H1 (cell line): ENCODE results near the gene NHLH1. TPM values are rescaled to one million over a fixed set of nuclear protein-coding genes. Genes with fewer than 3 reads are reported as not detected.

ENCODE experiments used
- CTCF ChIA-PET: fragments of 300-600 bp; sonication (Branson Sonifier 250); formaldehyde crosslinking; loops from one replicate; lab custom pipeline; 2021; ENCODE audit not compliant: partially characterized antibody; lab: Charles Lee
- POLR2A ChIA-PET: fragments of 300-600 bp; sonication (Branson Sonifier 250); formaldehyde crosslinking; loops from one replicate; lab custom pipeline; 2021; ENCODE audit warnings: inconsistent platforms; ENCODE audit not compliant: partially characterized antibody; lab: Charles Lee
- DNase-seq, 2 experiments: peaks; one replicate each; pipeline versions ENCODE4 v3.0.0 to v3.0.0-alpha.2; 2010 to 2022; ENCODE audit warnings: low spot score in 2 of 2, low read depth in 1 of 2, mixed read lengths in 1 of 2
- FAIRE-seq: peaks from 2 replicates; lab custom pipeline; 2011; peaks lifted over from hg19 to GRCh38; lab: Jason Lieb, UNC
- H2AFZ ChIP-seq: 2 replicates; pipeline ENCODE4 v1.8.1; 2012; ENCODE audit warnings: low read length, inconsistent platforms
- H2AK5ac ChIP-seq: 2 replicates; pipeline ENCODE4 v1.6.1; 2013; ENCODE audit warnings: low read depth, low read length
- H2BK120ac ChIP-seq: replicated peaks from 2 replicates; pipeline ENCODE3; 2013; ENCODE audit warnings: low read depth, low read length, inconsistent platforms
- H2BK12ac ChIP-seq: 2 replicates; pipeline ENCODE4 v1.6.1; 2013; ENCODE audit warnings: low read depth, low read length
- H2BK15ac ChIP-seq: 2 replicates; pipeline ENCODE4 v1.6.1; 2013; ENCODE audit warnings: low read length
- H2BK20ac ChIP-seq: 2 replicates; pipeline ENCODE4 v1.6.1; 2013; ENCODE audit warnings: low read length
- H2BK5ac ChIP-seq: 2 replicates; pipeline ENCODE4 v1.6.1; 2013; ENCODE audit warnings: low read depth, low read length
- H3K14ac ChIP-seq: 2 replicates; pipeline ENCODE4 v1.6.1; 2013; ENCODE audit warnings: inconsistent platforms; ENCODE audit not compliant: insufficient read length
- H3K18ac ChIP-seq: 2 replicates; pipeline ENCODE4 v1.6.1; 2013; ENCODE audit warnings: low read length; ENCODE audit errors: extremely low read depth
- H3K23ac ChIP-seq: 2 replicates; pipeline ENCODE4 v1.6.1; 2013; ENCODE audit warnings: inconsistent platforms; ENCODE audit not compliant: insufficient read length
- H3K23me2 ChIP-seq: 2 replicates; pipeline ENCODE4 v1.6.1; 2013; ENCODE audit warnings: low read depth, low read length
- H3K27ac ChIP-seq: 2 replicates; pipeline ENCODE4 v1.6.1; 2011; ENCODE audit warnings: low read depth, low read length, inconsistent platforms
- H3K27me3 ChIP-seq, 4 experiments: replicated peaks in 1 of 4; 1 replicate in 1 of 4; 2 replicates in 3 of 4; pipeline versions ENCODE4 v1.6.1 to v1.8.1; 2011 to 2013; ENCODE audit warnings: low read length in 3 of 4, mild to moderate bottlenecking in 3 of 4, inconsistent platforms in 2 of 4, mixed read lengths in 2 of 4, moderate library complexity in 1 of 4; ENCODE audit not compliant: control insufficient read depth in 3 of 4, insufficient read depth in 3 of 4; ENCODE audit errors: extremely low read depth in 1 of 4
- H3K36me3 ChIP-seq, 4 experiments: 2 replicates each; pipeline versions ENCODE4 v1.6.1 to v1.8.1; 2011 to 2013; ENCODE audit warnings: mild to moderate bottlenecking in 4 of 4, low read length in 3 of 4, moderate library complexity in 2 of 4, control low read depth in 1 of 4, inconsistent platforms in 1 of 4; ENCODE audit not compliant: insufficient read depth in 4 of 4, control insufficient read depth in 2 of 4
- H3K4ac ChIP-seq: replicated peaks from 2 replicates; pipeline ENCODE3; 2013; ENCODE audit warnings: low read length, low read depth, mixed read lengths, inconsistent platforms; ENCODE audit not compliant: insufficient read length
- H3K4me1 ChIP-seq, 4 experiments: replicated peaks in 1 of 4; 1 replicate in 1 of 4; 2 replicates in 3 of 4; pipeline versions ENCODE4 v1.6.1 to v1.8.1; 2011 to 2013; ENCODE audit warnings: low read length in 3 of 4, inconsistent platforms in 2 of 4, mixed read lengths in 1 of 4; ENCODE audit not compliant: insufficient read depth in 4 of 4, control insufficient read depth in 3 of 4
- H3K4me2 ChIP-seq, 2 experiments: 2 replicates each; pipeline versions ENCODE4 v1.6.1 to v1.8.1; 2011 to 2013; ENCODE audit warnings: low read depth in 2 of 2, low read length in 2 of 2, control low read depth in 1 of 2, inconsistent platforms in 1 of 2, mild to moderate bottlenecking in 1 of 2; ENCODE audit not compliant: insufficient read depth in 1 of 2
- H3K4me3 ChIP-seq, 4 experiments: fragments of 200-600, 300-600 bp in 1 of 4; sonication (generic), shearing (Covaris generic), sonication (Bioruptor Twin) in 1 of 4; 2 replicates each; pipeline versions ENCODE4 v1.5.1 to v1.8.1; 2011 to 2016; ENCODE audit warnings: low read length in 4 of 4, low read depth in 3 of 4, control low read depth in 2 of 4, inconsistent platforms in 2 of 4, mild to moderate bottlenecking in 2 of 4, mixed read lengths in 1 of 4, moderate library complexity in 1 of 4; ENCODE audit not compliant: insufficient read depth in 2 of 4; ENCODE audit errors: extremely low read depth in 1 of 4
- H3K56ac ChIP-seq: replicated peaks from 2 replicates; pipeline ENCODE3; 2013; ENCODE audit warnings: low read depth, mild to moderate bottlenecking, mixed read lengths, low read length, inconsistent platforms; ENCODE audit not compliant: insufficient read length
- H3K79me1 ChIP-seq: 2 replicates; pipeline ENCODE4 v1.6.1; 2013; ENCODE audit warnings: low read depth, low read length, control low read depth
- H3K79me2 ChIP-seq, 2 experiments: 2 replicates each; pipeline versions ENCODE4 v1.6.1 to v1.8.1; 2012 to 2013; ENCODE audit warnings: low read length in 2 of 2, mild to moderate bottlenecking in 2 of 2, inconsistent platforms in 1 of 2; ENCODE audit not compliant: insufficient read depth in 2 of 2, control insufficient read depth in 1 of 2
- H3K9ac ChIP-seq, 4 experiments: replicated peaks in 1 of 4; 1 replicate in 1 of 4; 2 replicates in 3 of 4; pipeline versions ENCODE4 v1.6.1 to v1.8.1; 2011 to 2013; ENCODE audit warnings: low read depth in 3 of 4, low read length in 3 of 4, control low read depth in 2 of 4, mild to moderate bottlenecking in 2 of 4, moderate library complexity in 2 of 4, inconsistent platforms in 1 of 4; ENCODE audit errors: extremely low read depth in 1 of 4
- H3K9me3 ChIP-seq, 2 experiments: 2 replicates each; pipeline versions ENCODE4 v1.6.1 to v1.8.1; 2012 to 2013; ENCODE audit warnings: mild to moderate bottlenecking in 2 of 2, moderate library complexity in 2 of 2, control low read depth in 1 of 2, inconsistent platforms in 1 of 2, low read depth in 1 of 2, low read length in 1 of 2, mixed read lengths in 1 of 2; ENCODE audit not compliant: insufficient read depth in 2 of 2
- H4K20me1 ChIP-seq, 2 experiments: replicated peaks in 1 of 2; 2 replicates each; pipeline versions ENCODE3 to v1.8.1; 2011 to 2013; ENCODE audit warnings: inconsistent platforms in 2 of 2, low read length in 2 of 2, mild to moderate bottlenecking in 1 of 2; ENCODE audit not compliant: insufficient read depth in 2 of 2, control insufficient read depth in 1 of 2
- H4K5ac ChIP-seq: 2 replicates; pipeline ENCODE4 v1.6.1; 2013; ENCODE audit warnings: low read length, low read depth, mixed read lengths, inconsistent platforms; ENCODE audit not compliant: insufficient read length
- H4K8ac ChIP-seq: 2 replicates; pipeline ENCODE4 v1.8.0; 2013; ENCODE audit warnings: mild to moderate bottlenecking, moderate library complexity, low read length, inconsistent platforms; ENCODE audit not compliant: insufficient read depth; ENCODE audit errors: extremely low read depth
- H4K91ac ChIP-seq: replicated peaks from 2 replicates; pipeline ENCODE3; 2013; ENCODE audit warnings: low read length, mixed read lengths, inconsistent platforms; ENCODE audit not compliant: insufficient read length
- JUND ChIP-seq: IDR thresholded peaks from 2 replicates; pipeline ENCODE4 v1.6.1; 2011; ENCODE audit warnings: mild to moderate bottlenecking, improper control_type of control experiment, low read length
- KDM4A ChIP-seq: IDR thresholded peaks from one replicate; pipeline ENCODE4 v1.7.1; 2012; ENCODE audit warnings: low read depth, mild to moderate bottlenecking, moderate library complexity, low read length, inconsistent platforms; ENCODE audit not compliant: severe bottlenecking
- WGBS, 2 experiments: shearing (Covaris generic) in 1 of 2; methylation state at CpG; one replicate each; pipeline versions ENCODE4 v1.1.6 to v1.1.7; 2013 to 2015; ENCODE audit warnings: low lambda C conversion rate in 2 of 2, mixed read lengths in 2 of 2, inconsistent platforms in 1 of 2, low coverage in 1 of 2, missing lambda C conversion rate in 1 of 2; ENCODE audit not compliant: insufficient replicate concordance in 2 of 2, insufficient coverage in 1 of 2, insufficient read length in 1 of 2; ENCODE audit errors: extremely low coverage in 1 of 2, missing lambda C conversion rate in 1 of 2; 5-methylcytosine and 5-hydroxymethylcytosine counted together
- polyA plus RNA-seq, 7 experiments: library from polyadenylated mRNA; depleted of rRNA in 3 of 7; stranded (reverse) in 5 of 7; unstranded in 2 of 7; fragments of >200 nt in 5 of 7; fragments of 200-250 nt in 2 of 7; gene quantifications; 1 replicate in 5 of 7; 2 replicates in 1 of 7; 4 replicates in 1 of 7; pipeline versions ENCODE4 v1.2.1 to v1.2.3, GENCODE V29; 2011 to 2013; ENCODE audit warnings: missing spikeins in 2 of 7, mixed read lengths in 2 of 7
- total RNA-seq: library from RNA; stranded (reverse); fragmentation: NEBNext Ultra II Directional; extraction: Animal tissue kit (Norgen Biotek cat#: 25700); gene quantifications from 2 replicates; pipeline ENCODE4 v1.2.1, GENCODE V29; 2021

Gene NHLH1
- total and polyA plus RNA-seq, 2 of the 8 experiments (the other 6 are each of a cell fraction or from before 2014, with no cell fraction given) = 0.39 to 0.91 TPM

DNA sequence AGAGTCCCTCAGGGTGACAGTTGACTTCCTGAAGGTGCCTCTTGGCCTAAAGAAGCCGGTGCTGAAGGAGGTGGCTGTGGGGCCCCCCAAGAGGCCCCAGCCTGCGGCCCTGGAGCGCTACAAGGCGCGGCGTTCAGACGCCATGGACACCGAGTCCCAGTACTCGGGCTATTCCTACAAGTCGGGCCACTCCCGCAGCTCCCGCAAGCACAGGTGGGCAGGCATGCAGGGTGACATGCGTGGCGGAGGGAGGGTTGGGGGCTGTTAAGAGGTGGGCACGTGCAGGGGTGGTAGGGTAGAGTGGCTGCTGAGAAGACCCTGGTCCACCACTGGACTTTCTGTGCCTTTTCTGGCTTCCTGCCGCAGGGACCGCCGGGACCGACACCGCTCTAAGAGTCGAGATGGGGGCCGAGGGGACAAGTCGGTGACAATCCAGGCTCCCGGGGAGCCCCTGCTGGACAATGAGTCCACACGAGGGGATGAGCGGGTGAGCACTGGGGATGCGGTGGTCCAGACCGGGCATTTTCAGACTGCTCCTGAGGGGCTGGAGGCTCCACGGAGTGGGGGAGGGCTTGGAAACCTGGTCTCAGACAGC, 48.9 kb downstream of the NHLH1 start:
- H3K36me3 ChIP-seq = peaks cover 8 to 44% (median 30%) of the 10 kb centered on the region in 4 experiments
- no peaks in the 10 kb centered on the region for H3K27me3 ChIP-seq
- H2BK12ac ChIP-seq = no peak overlapping the region
- H3K9me3 ChIP-seq = no peaks in the 10 kb centered on the region
- H2BK120ac ChIP-seq = no peak overlapping the region
- FAIRE-seq = no peak
- H2AFZ ChIP-seq = no peak overlapping the region
- no peak overlapping the region for H4K5ac ChIP-seq
- TF ChIP-seq KDM4A (no peak), JUND (no peak)
- TF ChIP-seq, all 59 proteins: peak for 0
- Histone ChIP-seq H3K4me1 (peaks cover 5 to 7% (median 6%) of the 10 kb centered on the region in 4 experiments), H4K8ac (no peak overlapping the region; the same call in 1 of the 2 replicates), H2BK5ac (no peak overlapping the region), H3K79me1 (peaks cover 22% of the 10 kb centered on the region), H2BK15ac (no peak overlapping the region), H3K23ac (no peak overlapping the region), H3K79me2 (peaks cover 4 to 43% of the 10 kb centered on the region in 2 experiments), H3K27ac (no peak overlapping the region), H3K14ac (no peak overlapping the region), H3K4me2 (no peak overlapping the region), H3K4ac (no peak overlapping the region), H3K18ac (no peak overlapping the region), H2BK20ac (no peak overlapping the region), H2AK5ac (no peak overlapping the region), H3K56ac (no peak overlapping the region), H3K4me3 (no peak overlapping the region), H3K23me2 (no peaks in the 10 kb centered on the region), H4K20me1 (peaks cover 2 to 22% of the 10 kb centered on the region in 2 experiments), H3K9ac (no peak overlapping the region), H4K91ac (no peak overlapping the region)
- no peak for DNase-seq
- ChIA-PET CTCF (interaction anchor here (0.7 to 5.8 kb wide), 22 partner anchors 8 to 362 kb away, joined by 3 to 67 read pairs (median 4); no protein-coding TSS in a partner anchor), POLR2A (interaction anchor here (0.6 to 1.5 kb wide), 4 partner anchors 11 to 41 kb away, joined by 3 to 4 read pairs (median 3); no protein-coding TSS in a partner anchor)
- 93% methylated on average over 29 of the region's 29 CpGs; no CpG with 5 or more reads in 1 of the 2 experiments for WGBS, 2 experiments
